ENCODE data around the gene SLITRK1.

SLITRK1 gene

DNA sequence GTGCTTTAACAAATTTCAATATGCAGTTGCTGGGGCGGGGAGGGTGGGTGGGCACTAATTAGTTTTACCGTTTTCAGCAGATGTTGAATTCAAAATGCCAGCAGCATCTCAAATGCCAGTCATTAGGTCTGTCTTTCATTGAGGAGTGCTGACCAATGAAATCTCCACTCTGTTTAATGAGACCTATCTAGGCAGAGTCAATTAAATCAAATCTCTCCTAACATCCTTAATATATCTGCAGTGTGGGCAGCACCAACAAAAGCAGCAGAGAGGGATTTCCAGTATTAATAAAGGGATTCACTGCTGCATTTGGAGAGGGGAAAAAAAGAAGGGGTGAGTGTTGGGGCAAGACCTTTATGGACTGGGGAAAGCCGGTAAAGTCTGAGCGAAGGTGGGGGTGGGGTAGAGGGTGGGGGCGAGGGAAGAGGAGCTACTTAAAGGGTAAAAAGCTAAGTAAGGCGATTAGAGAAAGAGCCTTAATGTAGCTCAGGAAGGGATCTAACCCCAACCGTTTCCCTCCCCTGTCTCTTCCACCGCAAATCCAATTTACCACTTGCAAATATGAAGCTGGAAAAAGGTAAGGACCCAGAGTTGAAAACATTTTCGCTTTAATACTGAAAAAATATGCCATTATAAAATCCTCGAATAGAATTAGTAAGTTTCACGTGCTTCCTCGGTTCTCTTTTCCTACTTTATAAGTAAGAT is 4.5 kb downstream of the SLITRK1 start:
- WGBS (ENCODE audit: extremely low coverage, insufficient coverage, low lambda C conversion rate), result no CpG with 5 or more reads among the region's 12 CpGs
- Histone ChIP-seq H3K9ac (ENCODE audit: low read length) (no peak overlapping the region), H3K79me1 (ENCODE audit: low read length) (no peaks in the 10 kb centered on the region), H3K79me2 (ENCODE audit: control insufficient read depth, insufficient read depth, low read length) (no peaks in the 10 kb centered on the region), H2BK120ac (ENCODE audit: low read depth, low read length) (no peak overlapping the region), H3K4me1 (ENCODE audit: control insufficient read depth, low read depth, low read length) (no peaks in the 10 kb centered on the region), H2AK5ac (ENCODE audit: low read length) (no peak overlapping the region), H2BK15ac (replicated peaks; ENCODE audit: low read depth) (no peak overlapping the region), H3K4ac (ENCODE audit: low read depth, low read length) (no peak overlapping the region), H3K18ac (ENCODE audit: low read length) (no peak overlapping the region), H3K36me3 (ENCODE audit: control insufficient read depth, insufficient read depth, low read length) (no peaks in the 10 kb centered on the region), H3K56ac (ENCODE audit: low read length) (no peak overlapping the region), H3K23ac (ENCODE audit: low read length) (no peak overlapping the region), H4K8ac (ENCODE audit: low read depth, low read length) (no peak overlapping the region), H3K4me2 (ENCODE audit: low read length) (no peak overlapping the region), H2BK5ac (ENCODE audit: low read length) (no peak overlapping the region), H4K5ac (ENCODE audit: low read length) (no peak overlapping the region), H3K27ac (ENCODE audit: low read depth, low read length) (no peak overlapping the region), H3K27me3 (ENCODE audit: insufficient read depth, low read length, poor library complexity) (peaks cover 21% of the 10 kb centered on the region), H3K4me3 (ENCODE audit: low read length) (no peak overlapping the region)
- DNase-seq, result no peak

DNA sequence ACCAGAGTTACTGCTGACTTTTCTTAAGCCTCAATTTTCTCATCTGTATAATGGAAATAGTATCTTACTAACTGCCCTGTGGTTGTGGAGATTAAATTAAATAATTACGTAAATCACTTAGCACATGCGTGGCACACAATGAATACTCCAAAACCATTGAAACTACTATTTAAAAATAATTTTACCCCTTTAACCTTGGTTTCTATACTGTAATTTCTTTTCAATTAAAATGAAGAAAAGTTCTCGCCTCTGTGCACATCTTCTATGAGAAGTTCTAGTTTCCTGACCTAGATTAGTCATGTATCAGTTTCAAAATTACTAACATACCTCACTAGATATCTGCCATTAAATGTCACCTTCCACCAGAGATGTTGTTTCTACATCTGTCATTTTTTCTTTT is 5.7 kb downstream of the SLITRK1 start:
- no peak overlapping the region for H3K4ac ChIP-seq (ENCODE audit: low read depth, low read length)
- H3K56ac ChIP-seq (ENCODE audit: low read length), result no peak overlapping the region
- no peak overlapping the region for H3K18ac ChIP-seq (ENCODE audit: low read length)
- H3K79me2 ChIP-seq (ENCODE audit: control insufficient read depth, insufficient read depth, low read length), result no peaks in the 10 kb centered on the region
- no peak overlapping the region for H3K23ac ChIP-seq (ENCODE audit: low read length)
- peaks cover 21% of the 10 kb centered on the region for H3K27me3 ChIP-seq (ENCODE audit: insufficient read depth, low read length, poor library complexity)
- H3K4me3 ChIP-seq (ENCODE audit: low read length), result no peak overlapping the region
- H2BK120ac ChIP-seq (ENCODE audit: low read depth, low read length), result no peak overlapping the region
- no peak for DNase-seq
- H3K79me1 ChIP-seq (ENCODE audit: low read length), result no peaks in the 10 kb centered on the region
- H3K4me2 ChIP-seq (ENCODE audit: low read length), result no peak overlapping the region
- H2BK15ac ChIP-seq (replicated peaks; ENCODE audit: low read depth), result no peak overlapping the region
- 100% methylated on average over 1 of the region's 3 CpGs for WGBS (ENCODE audit: extremely low coverage, insufficient coverage, low lambda C conversion rate)
- H3K27ac ChIP-seq (ENCODE audit: low read depth, low read length), result no peak overlapping the region
- H3K4me1 ChIP-seq (ENCODE audit: control insufficient read depth, low read depth, low read length), result no peaks in the 10 kb centered on the region
- no peak overlapping the region for H4K8ac ChIP-seq (ENCODE audit: low read depth, low read length)
- no peak overlapping the region for H4K5ac ChIP-seq (ENCODE audit: low read length)
- H2AK5ac ChIP-seq (ENCODE audit: low read length), result no peak overlapping the region
- no peak overlapping the region for H2BK5ac ChIP-seq (ENCODE audit: low read length)
- no peaks in the 10 kb centered on the region for H3K36me3 ChIP-seq (ENCODE audit: control insufficient read depth, insufficient read depth, low read length)
- no peak overlapping the region for H3K9ac ChIP-seq (ENCODE audit: low read length)

DNA sequence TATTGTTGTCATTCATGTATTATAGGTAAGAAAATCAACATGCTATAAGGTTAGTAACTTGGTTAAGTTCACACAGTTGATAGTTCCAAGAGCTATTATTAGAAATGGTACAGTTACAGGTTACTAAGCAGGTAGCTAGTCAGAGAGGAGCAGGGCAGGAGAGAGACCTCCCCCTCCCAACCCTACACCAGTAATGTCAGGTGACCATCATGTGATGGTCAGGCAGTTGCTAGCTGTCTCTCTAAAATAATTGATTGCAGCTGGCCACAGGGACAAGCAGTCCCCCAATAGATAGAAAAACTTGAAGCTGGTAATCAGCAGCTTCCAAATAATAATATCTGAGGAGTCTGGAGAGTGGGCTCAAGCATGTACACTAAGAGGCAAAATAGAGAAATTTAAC is 14.6 kb downstream of the SLITRK1 start:
- Histone ChIP-seq H4K8ac (ENCODE audit: low read depth, low read length) (no peak overlapping the region), H2BK5ac (ENCODE audit: low read length) (no peak overlapping the region), H2AK5ac (ENCODE audit: low read length) (no peak overlapping the region), H3K9ac (ENCODE audit: low read length) (no peak overlapping the region), H3K4ac (ENCODE audit: low read depth, low read length) (no peak overlapping the region), H3K18ac (ENCODE audit: low read length) (no peak overlapping the region), H3K4me3 (ENCODE audit: low read length) (no peak overlapping the region), H3K56ac (ENCODE audit: low read length) (no peak overlapping the region), H3K36me3 (ENCODE audit: control insufficient read depth, insufficient read depth, low read length) (no peaks in the 10 kb centered on the region), H4K5ac (ENCODE audit: low read length) (no peak overlapping the region), H3K27ac (ENCODE audit: low read depth, low read length) (no peak overlapping the region), H3K4me1 (ENCODE audit: control insufficient read depth, low read depth, low read length) (no peaks in the 10 kb centered on the region), H3K79me2 (ENCODE audit: control insufficient read depth, insufficient read depth, low read length) (no peaks in the 10 kb centered on the region), H3K79me1 (ENCODE audit: low read length) (no peaks in the 10 kb centered on the region), H3K27me3 (ENCODE audit: insufficient read depth, low read length, poor library complexity) (no peaks in the 10 kb centered on the region), H3K23ac (ENCODE audit: low read length) (no peak overlapping the region), H3K4me2 (ENCODE audit: low read length) (no peak overlapping the region), H2BK15ac (replicated peaks; ENCODE audit: low read depth) (no peak overlapping the region), H2BK120ac (ENCODE audit: low read depth, low read length) (no peak overlapping the region)
- no peak for DNase-seq

DNA sequence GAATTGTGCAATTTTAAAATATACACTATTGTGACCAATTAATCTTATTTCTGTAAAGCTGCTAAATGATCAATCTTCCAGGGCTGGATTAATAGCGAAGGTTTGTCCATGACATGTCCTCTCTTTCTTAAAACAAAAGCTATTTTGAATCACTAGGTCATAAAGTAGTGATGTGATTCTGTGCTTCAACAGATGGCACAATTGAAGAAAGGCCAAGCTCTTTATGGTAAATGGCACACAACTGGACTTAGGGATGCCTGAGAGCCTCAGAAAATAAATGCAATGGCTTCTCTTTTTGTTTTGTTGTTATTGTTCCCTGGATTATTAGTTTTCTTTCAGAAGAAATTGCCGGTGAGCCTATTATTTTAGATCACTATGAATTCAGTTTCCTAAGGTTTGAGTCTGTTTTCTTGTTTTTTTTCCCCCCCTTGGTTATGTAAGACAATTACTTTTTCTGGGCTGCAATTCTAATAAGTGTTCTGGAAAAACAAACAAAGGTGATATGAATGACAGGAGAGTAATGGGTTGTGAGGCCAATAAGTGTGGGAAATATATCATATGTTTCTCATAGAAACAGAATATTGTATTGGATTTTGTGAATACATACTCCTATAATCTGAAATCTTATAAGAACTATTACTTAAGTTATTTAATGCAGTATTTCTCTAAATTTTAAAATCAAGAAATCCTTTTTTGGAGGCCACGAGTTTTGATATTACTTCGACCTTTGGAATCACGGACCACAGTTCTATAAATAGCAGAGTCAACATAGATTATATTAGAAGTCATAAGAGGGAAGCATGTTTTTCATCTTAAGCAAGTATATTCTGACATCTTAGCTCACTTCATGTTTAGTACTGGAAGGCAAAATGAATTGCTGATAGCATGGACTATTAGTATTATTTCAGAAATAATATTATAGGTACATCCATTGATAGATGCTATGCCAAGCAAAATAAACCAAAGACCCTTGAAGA is 16.8 kb downstream of the SLITRK1 start:
- no peak overlapping the region for H2AK5ac ChIP-seq (ENCODE audit: low read length)
- no peak for DNase-seq
- no peak overlapping the region for H2BK15ac ChIP-seq (replicated peaks; ENCODE audit: low read depth)
- H2BK5ac ChIP-seq (ENCODE audit: low read length), result no peak overlapping the region
- no peak overlapping the region for H3K4me2 ChIP-seq (ENCODE audit: low read length)
- no peak overlapping the region for H2BK120ac ChIP-seq (ENCODE audit: low read depth, low read length)
- no peaks in the 10 kb centered on the region for H3K27me3 ChIP-seq (ENCODE audit: insufficient read depth, low read length, poor library complexity)
- no peak overlapping the region for H3K27ac ChIP-seq (ENCODE audit: low read depth, low read length)
- no peak overlapping the region for H3K18ac ChIP-seq (ENCODE audit: low read length)
- no peaks in the 10 kb centered on the region for H3K36me3 ChIP-seq (ENCODE audit: control insufficient read depth, insufficient read depth, low read length)
- H3K9ac ChIP-seq (ENCODE audit: low read length), result no peak overlapping the region
- H3K56ac ChIP-seq (ENCODE audit: low read length), result no peak overlapping the region
- no peaks in the 10 kb centered on the region for H3K79me2 ChIP-seq (ENCODE audit: control insufficient read depth, insufficient read depth, low read length)
- no CpG with 5 or more reads among the region's 5 CpGs for WGBS (ENCODE audit: extremely low coverage, insufficient coverage, low lambda C conversion rate)
- no peak overlapping the region for H3K4me3 ChIP-seq (ENCODE audit: low read length)
- H3K4ac ChIP-seq (ENCODE audit: low read depth, low read length), result no peak overlapping the region
- no peak overlapping the region for H3K23ac ChIP-seq (ENCODE audit: low read length)
- H4K8ac ChIP-seq (ENCODE audit: low read depth, low read length), result no peak overlapping the region
- no peaks in the 10 kb centered on the region for H3K4me1 ChIP-seq (ENCODE audit: control insufficient read depth, low read depth, low read length)
- no peak overlapping the region for H4K5ac ChIP-seq (ENCODE audit: low read length)
- no peaks in the 10 kb centered on the region for H3K79me1 ChIP-seq (ENCODE audit: low read length)

DNA sequence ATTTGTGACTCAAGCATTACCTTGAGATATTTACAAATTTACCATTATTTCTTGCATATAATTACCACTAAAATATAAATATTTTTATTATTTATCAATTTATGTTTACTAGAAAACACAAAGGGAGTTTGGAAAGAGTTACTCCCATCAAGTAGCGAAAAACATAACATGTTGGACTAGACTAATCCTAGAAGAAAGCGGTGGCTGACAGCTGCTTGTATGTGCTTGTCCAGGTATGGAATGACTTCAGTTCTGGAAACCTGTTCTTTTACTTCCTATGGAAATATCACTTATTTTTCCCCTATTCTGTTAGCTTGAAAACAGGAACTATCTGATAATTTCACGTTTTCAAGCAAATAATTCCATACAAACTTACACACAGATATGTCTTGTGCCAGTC is 28.5 kb downstream of the SLITRK1 start:
- DNase-seq, result no peak
- H4K5ac ChIP-seq (ENCODE audit: low read length), result no peak overlapping the region
- no peaks in the 10 kb centered on the region for H3K36me3 ChIP-seq (ENCODE audit: control insufficient read depth, insufficient read depth, low read length)
- no peak overlapping the region for H3K27ac ChIP-seq (ENCODE audit: low read depth, low read length)
- no peak overlapping the region for H2BK5ac ChIP-seq (ENCODE audit: low read length)
- no peak overlapping the region for H3K9ac ChIP-seq (ENCODE audit: low read length)
- H3K79me2 ChIP-seq (ENCODE audit: control insufficient read depth, insufficient read depth, low read length), result no peaks in the 10 kb centered on the region
- H3K27me3 ChIP-seq (ENCODE audit: insufficient read depth, low read length, poor library complexity), result no peaks in the 10 kb centered on the region
- H3K4me1 ChIP-seq (ENCODE audit: control insufficient read depth, low read depth, low read length), result no peaks in the 10 kb centered on the region
- no peak overlapping the region for H4K8ac ChIP-seq (ENCODE audit: low read depth, low read length)
- H3K4me2 ChIP-seq (ENCODE audit: low read length), result no peak overlapping the region
- H3K4me3 ChIP-seq (ENCODE audit: low read length), result no peak overlapping the region
- no peak overlapping the region for H3K4ac ChIP-seq (ENCODE audit: low read depth, low read length)
- no peak overlapping the region for H3K56ac ChIP-seq (ENCODE audit: low read length)
- no CpG with 5 or more reads among the region's 3 CpGs for WGBS (ENCODE audit: extremely low coverage, insufficient coverage, low lambda C conversion rate)
- H3K79me1 ChIP-seq (ENCODE audit: low read length), result no peaks in the 10 kb centered on the region
- H2BK15ac ChIP-seq (replicated peaks; ENCODE audit: low read depth), result no peak overlapping the region
- H2AK5ac ChIP-seq (ENCODE audit: low read length), result no peak overlapping the region
- H2BK120ac ChIP-seq (ENCODE audit: low read depth, low read length), result no peak overlapping the region
- no peak overlapping the region for H3K23ac ChIP-seq (ENCODE audit: low read length)
- H3K18ac ChIP-seq (ENCODE audit: low read length), result no peak overlapping the region

Measured in mesendoderm (in vitro differentiated cells).